Skeletal muscle tissue (tissue), 4 donors: Measurements from ENCODE around the gene JARID2. TPM values are rescaled to one million over a fixed set of nuclear protein-coding genes. Genes with fewer than 3 reads are reported as not detected.

Experiments
- H3K27ac ChIP-seq: one replicate; pipeline ENCODE4 v1.7.0; 2013; ENCODE audit warnings: mild to moderate bottlenecking, low read depth, low read length, inconsistent platforms
- H3K27me3 ChIP-seq, 3 donors: one replicate each; pipeline ENCODE4 v1.7.0; 2013; ENCODE audit warnings: low read length in 3 of 3; ENCODE audit not compliant: control insufficient read depth in 3 of 3, insufficient read depth in 3 of 3
- H3K36me3 ChIP-seq, 3 donors: one replicate each; pipeline ENCODE4 v1.7.0; 2013; ENCODE audit warnings: low read length in 3 of 3; ENCODE audit not compliant: control insufficient read depth in 3 of 3, insufficient read depth in 3 of 3
- H3K4me1 ChIP-seq, 3 donors: one replicate each; pipeline ENCODE4 v1.7.0; 2013; ENCODE audit warnings: low read length in 3 of 3, mild to moderate bottlenecking in 3 of 3; ENCODE audit not compliant: control insufficient read depth in 3 of 3, insufficient read depth in 3 of 3
- H3K4me3 ChIP-seq, 3 donors: one replicate each; pipeline ENCODE4 v1.7.0; 2013; ENCODE audit warnings: low read length in 3 of 3
- H3K9ac ChIP-seq, 3 donors: one replicate each; pipeline ENCODE4 v1.7.0; 2013; ENCODE audit warnings: low read length in 3 of 3, mild to moderate bottlenecking in 3 of 3, moderate library complexity in 2 of 3, low read depth in 1 of 3
- H3K9me3 ChIP-seq, 3 donors: one replicate each; pipeline ENCODE4 v1.7.0; 2013; ENCODE audit warnings: low read length in 3 of 3; ENCODE audit not compliant: control insufficient read depth in 3 of 3
- total RNA-seq: library from RNA; depleted of rRNA; stranded (reverse); fragments of >200 nt; gene quantifications from one replicate; pipeline ENCODE4 v1.2.3, GENCODE V29; 2014
- donor health status: Osteomylitis.

Gene JARID2
- total RNA-seq, 1 donor from 2014 or later, result 12.0 TPM

GRCh38 chr6:15493437-15494168 lies 247.7 kb downstream of the JARID2 start:
- Histone ChIP-seq H3K9me3 (no peaks in the 10 kb centered on the region), H3K27me3 (no peaks in the 10 kb centered on the region), H3K4me1 (peaks cover 33 to 49% (median 41%) of the 10 kb centered on the region in 3 donors), H3K9ac (no peak overlapping the region), H3K36me3 (peaks cover 9 to 20% (median 13%) of the 10 kb centered on the region in 3 donors), H3K4me3 (no peak overlapping the region), H3K27ac (no peak overlapping the region)

DNA sequence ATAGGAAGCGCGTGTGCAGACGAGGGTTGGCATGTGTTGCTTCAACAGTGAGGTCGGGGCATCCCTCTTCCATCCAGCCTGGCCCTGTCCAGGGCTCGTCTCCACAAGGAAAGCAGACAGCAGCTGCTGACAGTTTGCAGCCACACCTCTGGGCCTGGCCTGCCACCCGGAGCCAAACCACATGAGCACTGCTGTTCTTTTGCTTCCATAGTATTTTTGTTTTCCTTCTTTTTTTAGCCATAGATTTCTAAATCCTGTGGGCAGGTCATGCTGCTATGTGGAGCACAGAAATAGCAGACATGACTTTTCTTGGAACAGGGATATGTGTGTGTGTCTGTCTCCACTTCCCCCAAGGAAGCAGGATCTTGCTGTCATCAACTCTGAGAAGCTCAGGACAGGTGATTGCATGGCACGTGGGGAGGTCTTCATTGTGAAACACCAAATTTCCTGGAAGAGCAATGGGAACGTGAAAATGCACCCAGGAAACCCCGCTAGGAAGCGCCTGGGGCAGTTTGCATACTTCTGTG lies 249.6 kb downstream of the JARID2 start:
- Histone ChIP-seq H3K9me3 (no peaks in the 10 kb centered on the region), H3K27ac (peak overlapping the region; percentile 61), H3K4me3 (no peak overlapping the region), H3K27me3 (no peaks in the 10 kb centered on the region), H3K9ac (peak overlapping the region in 1 of 3 donors; percentile 25), H3K4me1 (peaks cover 31 to 37% (median 36%) of the 10 kb centered on the region in 3 donors), H3K36me3 (peaks cover 10 to 12% (median 11%) of the 10 kb centered on the region in 3 donors)

DNA sequence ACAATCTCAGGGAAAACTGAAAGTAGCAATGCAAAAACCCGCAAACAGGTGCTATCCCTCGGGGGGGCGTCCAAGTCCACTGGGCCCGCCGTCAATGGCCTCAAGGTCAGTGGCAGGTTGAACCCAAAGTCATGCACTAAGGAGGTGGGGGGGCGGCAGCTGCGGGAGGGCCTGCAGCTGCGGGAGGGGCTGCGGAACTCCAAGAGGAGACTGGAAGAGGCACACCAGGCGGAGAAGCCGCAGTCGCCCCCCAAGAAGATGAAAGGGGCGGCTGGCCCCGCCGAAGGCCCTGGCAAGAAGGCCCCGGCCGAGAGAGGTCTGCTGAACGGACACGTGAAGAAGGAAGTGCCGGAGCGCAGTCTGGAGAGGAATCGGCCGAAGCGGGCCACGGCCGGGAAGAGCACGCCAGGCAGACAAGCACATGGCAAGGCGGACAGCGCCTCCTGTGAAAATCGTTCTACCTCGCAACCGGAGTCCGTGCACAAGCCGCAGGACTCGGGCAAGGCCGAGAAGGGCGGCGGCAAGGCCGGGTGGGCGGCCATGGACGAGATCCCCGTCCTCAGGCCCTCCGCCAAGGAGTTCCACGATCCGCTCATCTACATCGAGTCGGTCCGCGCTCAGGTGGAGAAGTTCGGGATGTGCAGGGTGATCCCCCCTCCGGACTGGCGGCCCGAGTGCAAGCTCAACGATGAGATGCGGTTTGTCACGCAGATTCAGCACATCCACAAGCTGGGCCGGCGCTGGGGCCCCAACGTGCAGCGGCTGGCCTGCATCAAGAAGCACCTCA lies 250.7 kb downstream of the JARID2 start:
- H3K4me1 ChIP-seq, result peaks cover 25 to 32% (median 30%) of the 10 kb centered on the region in 3 donors
- H3K27ac ChIP-seq, result no peak overlapping the region
- no peaks in the 10 kb centered on the region for H3K27me3 ChIP-seq
- H3K9ac ChIP-seq, result no peak overlapping the region
- no peaks in the 10 kb centered on the region for H3K9me3 ChIP-seq
- no peak overlapping the region for H3K4me3 ChIP-seq
- peaks cover 10 to 20% (median 19%) of the 10 kb centered on the region in 3 donors for H3K36me3 ChIP-seq

- Histone ChIP-seq H3K36me3 (peaks cover 10 to 25% (median 22%) of the 10 kb centered on the region in 3 donors), H3K27ac (no peak overlapping the region), H3K9ac (no peak overlapping the region), H3K4me1 (peaks cover 39 to 44% (median 41%) of the 10 kb centered on the region in 3 donors), H3K9me3 (no peaks in the 10 kb centered on the region), H3K4me3 (no peak overlapping the region), H3K27me3 (no peaks in the 10 kb centered on the region)
Observed at GRCh38 chr6:15498640-15499039, 252.8 kb downstream of the JARID2 start.

- Histone ChIP-seq H3K4me3 (no peak overlapping the region), H3K9ac (no peak overlapping the region), H3K9me3 (no peaks in the 10 kb centered on the region), H3K27ac (no peak overlapping the region), H3K27me3 (no peaks in the 10 kb centered on the region), H3K4me1 (peaks cover 41 to 49% (median 43%) of the 10 kb centered on the region in 3 donors), H3K36me3 (peaks cover 10 to 25% (median 22%) of the 10 kb centered on the region in 3 donors)
Observed at GRCh38 chr6:15499125-15499524, 253.3 kb downstream of the JARID2 start.

DNA sequence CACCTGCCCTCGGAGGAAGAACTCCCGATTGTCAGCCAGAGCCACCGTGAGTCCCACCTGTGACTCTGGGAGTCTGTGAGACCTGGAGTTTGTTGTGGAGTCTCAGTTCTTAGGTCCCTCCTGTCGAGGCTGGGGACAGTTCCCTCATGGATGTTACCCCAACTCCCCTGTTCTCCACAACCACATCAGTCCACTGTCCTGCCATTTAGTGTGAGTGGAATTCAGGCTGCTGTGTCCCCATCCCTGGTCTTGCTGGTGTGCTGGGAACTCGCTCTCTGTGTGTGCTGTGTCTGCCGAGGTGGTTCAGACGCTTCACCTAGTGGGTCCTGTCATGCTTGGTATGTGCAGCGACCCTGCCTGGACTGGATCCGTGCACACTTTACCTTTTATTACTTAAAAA lies 253.7 kb downstream of the JARID2 start:
- no peaks in the 10 kb centered on the region for H3K9me3 ChIP-seq
- no peaks in the 10 kb centered on the region for H3K27me3 ChIP-seq
- no peak overlapping the region for H3K9ac ChIP-seq
- H3K4me3 ChIP-seq, result no peak overlapping the region
- H3K36me3 ChIP-seq, result peaks cover 10 to 25% (median 22%) of the 10 kb centered on the region in 3 donors
- no peak overlapping the region for H3K27ac ChIP-seq
- H3K4me1 ChIP-seq, result peaks cover 45 to 53% (median 47%) of the 10 kb centered on the region in 3 donors

GRCh38 chr6:15500078-15500740 lies 254.3 kb downstream of the JARID2 start:
- H3K9ac ChIP-seq, result no peak overlapping the region
- peaks cover 10 to 25% (median 22%) of the 10 kb centered on the region in 3 donors for H3K36me3 ChIP-seq
- H3K9me3 ChIP-seq, result no peaks in the 10 kb centered on the region
- no peak overlapping the region for H3K27ac ChIP-seq
- H3K27me3 ChIP-seq, result no peaks in the 10 kb centered on the region
- no peak overlapping the region for H3K4me3 ChIP-seq
- H3K4me1 ChIP-seq, result peaks cover 45 to 53% (median 47%) of the 10 kb centered on the region in 3 donors

GRCh38 chr6:15500901-15501825 lies 255.3 kb downstream of the JARID2 start:
- Histone ChIP-seq H3K9ac (peak overlapping the region in 1 of 3 donors; percentile 16), H3K27ac (no peak overlapping the region), H3K36me3 (peaks cover 10 to 23% (median 22%) of the 10 kb centered on the region in 3 donors)

More at GRCh38 chr6:15500901-15501825, 255.3 kb downstream of the JARID2 start:
- peaks cover 46 to 53% (median 47%) of the 10 kb centered on the region in 3 donors for H3K4me1 ChIP-seq
- H3K27me3 ChIP-seq, result no peaks in the 10 kb centered on the region
- no peaks in the 10 kb centered on the region for H3K9me3 ChIP-seq
- no peak overlapping the region for H3K4me3 ChIP-seq
